Neural progenitor cell (in vitro differentiated cells): Measurements from ENCODE around the gene AMPH. TPM values are rescaled to one million over a fixed set of nuclear protein-coding genes. Genes with fewer than 3 reads are reported as not detected.

Experiments used
- DNase-seq: peaks from one replicate; pipeline ENCODE4 v3.0.0-alpha.2; 2016; ENCODE audit warnings: low spot score
- H2AFZ ChIP-seq: fragments of 200-600 bp; sonication (generic); replicated peaks from 2 replicates; pipeline ENCODE4 v1.6.1; 2016; ENCODE audit warnings: antibody characterized with exemption
- H3F3A ChIP-seq: fragments of 200-600 bp; sonication (generic); 2 replicates; pipeline ENCODE4 v1.6.1; 2016; ENCODE audit warnings: antibody characterized with exemption, low read depth
- H3K27ac ChIP-seq: fragments of 200-600 bp; sonication (generic); 2 replicates; pipeline ENCODE4 v1.5.1; 2016; ENCODE audit warnings: mild to moderate bottlenecking
- H3K27me3 ChIP-seq: fragments of 200-600 bp; sonication (generic); 2 replicates; pipeline ENCODE4 v1.6.1; 2016; ENCODE audit warnings: mild to moderate bottlenecking, moderate library complexity
- H3K36me3 ChIP-seq: fragments of 200-600 bp; sonication (generic); 2 replicates; pipeline ENCODE4 v1.5.1; 2016
- H3K4me1 ChIP-seq: fragments of 200-600 bp; sonication (generic); 2 replicates; pipeline ENCODE4 v1.6.1; 2016; ENCODE audit warnings: mixed run types
- H3K4me2 ChIP-seq: fragments of 200-600 bp; sonication (generic); 2 replicates; pipeline ENCODE4 v1.6.1; 2016
- H3K4me3 ChIP-seq: fragments of 200-600 bp; sonication (generic); 2 replicates; pipeline ENCODE4 v1.5.1; 2016
- H3K79me2 ChIP-seq: fragments of 200-600 bp; sonication (generic); 2 replicates; pipeline ENCODE4 v1.6.1; 2016; ENCODE audit warnings: low read depth
- H3K9ac ChIP-seq: fragments of 200-600 bp; sonication (generic); 2 replicates; pipeline ENCODE4 v1.6.1; 2016
- H3K9me3 ChIP-seq: fragments of 200-600 bp; sonication (generic); 2 replicates; pipeline ENCODE4 v1.5.1; 2016; ENCODE audit warnings: low read depth
- H4K20me1 ChIP-seq: fragments of 200-600 bp; sonication (generic); 2 replicates; pipeline ENCODE4 v1.6.1; 2016; ENCODE audit warnings: low read depth
- H3K27ac Mint-ChIP-seq: 3 replicates; pipeline ENCODE4 v1.8.0; 2021; ENCODE audit warnings: mixed read lengths
- H3K27me3 Mint-ChIP-seq: 2 replicates; pipeline ENCODE4 v1.8.0; 2022; ENCODE audit warnings: low read depth, mild to moderate bottlenecking, inconsistent platforms, moderate library complexity, mixed read lengths; ENCODE audit not compliant: insufficient read depth
- H3K36me3 Mint-ChIP-seq: 3 replicates; pipeline ENCODE4 v1.8.0; 2021; ENCODE audit warnings: mixed read lengths
- H3K4me1 Mint-ChIP-seq: 3 replicates; pipeline ENCODE4 v1.8.0; 2021; ENCODE audit warnings: mixed read lengths
- H3K4me3 Mint-ChIP-seq: 3 replicates; pipeline ENCODE4 v1.8.0; 2021; ENCODE audit warnings: mild to moderate bottlenecking, moderate library complexity, mixed read lengths
- H3K9me3 Mint-ChIP-seq: 3 replicates; pipeline ENCODE4 v1.8.0; 2020; ENCODE audit warnings: mixed read lengths
- EZH2 ChIP-seq: fragments of 200-600 bp; sonication (generic); IDR thresholded peaks from 2 replicates; pipeline ENCODE4 v1.6.1; 2017; ENCODE audit warnings: antibody characterized with exemption, mild to moderate bottlenecking, moderate library complexity
- EZH2phosphoT487 ChIP-seq: fragments of 200-600 bp; sonication (generic); IDR thresholded peaks from 2 replicates; pipeline ENCODE4 v1.6.1; 2017; ENCODE audit warnings: antibody characterized with exemption
- total RNA-seq: library from RNA; depleted of rRNA; stranded (reverse); fragments of >200 nt; gene quantifications from 2 replicates; pipeline ENCODE4 v1.2.3, GENCODE V29; 2015; ENCODE audit warnings: low replicate concordance
- TF ChIP-seq, protein P1 (sequence below): fragments of 200-600 bp; sonication (generic); IDR thresholded peaks from 2 replicates; pipeline ENCODE4 v1.5.1; 2017; ENCODE audit warnings: antibody characterized with exemption, mild to moderate bottlenecking

AMPH gene
- total RNA-seq, 1 donor from 2014 or later = 21.2 TPM

DNA sequence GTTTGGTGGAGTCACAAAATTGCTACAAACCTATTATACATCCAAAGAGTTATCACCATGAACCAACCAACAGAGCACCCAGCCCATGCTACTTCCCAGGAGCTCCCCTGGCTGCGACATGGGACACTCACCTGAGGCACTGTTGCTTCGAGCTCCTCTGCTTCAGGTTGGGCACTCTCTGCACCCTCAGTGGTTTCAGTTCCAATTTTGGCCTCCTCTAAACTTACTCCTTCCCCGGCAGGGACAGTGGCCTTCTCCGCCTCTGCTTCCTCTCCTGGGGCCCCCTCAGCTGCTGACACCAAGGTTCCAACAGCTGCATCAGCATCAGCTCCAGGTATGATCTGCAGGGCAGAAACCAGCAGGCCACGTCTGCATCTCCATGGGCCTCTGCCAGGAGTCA, 237.3 kb downstream of the AMPH start:
- Mint-ChIP-seq H3K36me3 (peaks cover 12% of the 10 kb centered on the region), H3K27me3 (no peaks in the 10 kb centered on the region)
- DNase-seq = no peak

DNA sequence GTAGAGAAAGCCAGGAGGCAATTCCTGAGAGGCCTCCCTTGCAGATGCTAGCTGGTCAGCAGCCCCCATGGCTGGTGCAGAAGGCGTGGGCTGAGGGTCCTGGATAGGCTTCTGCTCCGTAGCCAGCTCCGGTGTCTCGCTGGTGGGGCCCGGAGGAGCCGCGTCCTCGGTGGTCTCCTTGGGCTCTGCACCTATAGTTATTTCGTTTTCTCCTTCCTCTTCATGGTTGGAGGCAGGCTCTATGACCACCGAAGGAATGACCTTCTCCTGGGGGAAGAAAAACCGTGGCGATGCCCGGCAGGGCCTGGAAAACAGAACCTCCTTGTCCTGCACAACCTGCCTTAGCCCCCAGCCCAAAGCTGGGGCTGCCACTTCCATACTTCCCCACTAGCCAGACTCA, 239.4 kb downstream of the AMPH start:
- TF ChIP-seq, protein P1, sequence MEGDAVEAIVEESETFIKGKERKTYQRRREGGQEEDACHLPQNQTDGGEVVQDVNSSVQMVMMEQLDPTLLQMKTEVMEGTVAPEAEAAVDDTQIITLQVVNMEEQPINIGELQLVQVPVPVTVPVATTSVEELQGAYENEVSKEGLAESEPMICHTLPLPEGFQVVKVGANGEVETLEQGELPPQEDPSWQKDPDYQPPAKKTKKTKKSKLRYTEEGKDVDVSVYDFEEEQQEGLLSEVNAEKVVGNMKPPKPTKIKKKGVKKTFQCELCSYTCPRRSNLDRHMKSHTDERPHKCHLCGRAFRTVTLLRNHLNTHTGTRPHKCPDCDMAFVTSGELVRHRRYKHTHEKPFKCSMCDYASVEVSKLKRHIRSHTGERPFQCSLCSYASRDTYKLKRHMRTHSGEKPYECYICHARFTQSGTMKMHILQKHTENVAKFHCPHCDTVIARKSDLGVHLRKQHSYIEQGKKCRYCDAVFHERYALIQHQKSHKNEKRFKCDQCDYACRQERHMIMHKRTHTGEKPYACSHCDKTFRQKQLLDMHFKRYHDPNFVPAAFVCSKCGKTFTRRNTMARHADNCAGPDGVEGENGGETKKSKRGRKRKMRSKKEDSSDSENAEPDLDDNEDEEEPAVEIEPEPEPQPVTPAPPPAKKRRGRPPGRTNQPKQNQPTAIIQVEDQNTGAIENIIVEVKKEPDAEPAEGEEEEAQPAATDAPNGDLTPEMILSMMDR = no peak
- TF ChIP-seq EZH2phosphoT487 (no peak), EZH2 (no peak)
- Histone ChIP-seq H3K27ac (no peak overlapping the region), H3K4me1 (peaks cover under 1% of the 10 kb centered on the region), H4K20me1 (no peaks in the 10 kb centered on the region), H3K9me3 (no peaks in the 10 kb centered on the region), H3K4me3 (no peak overlapping the region), H3K36me3 (no peaks in the 10 kb centered on the region), H3K9ac (no peak overlapping the region), H2AFZ (no peak overlapping the region), H3K79me2 (no peaks in the 10 kb centered on the region), H3K27me3 (no peaks in the 10 kb centered on the region), H3F3A (no peaks in the 10 kb centered on the region), H3K4me2 (no peak overlapping the region)
- Mint-ChIP-seq H3K4me3 (no peak overlapping the region), H3K27me3 (no peaks in the 10 kb centered on the region), H3K27ac (no peak overlapping the region), H3K4me1 (no peaks in the 10 kb centered on the region), H3K9me3 (peaks cover 4% of the 10 kb centered on the region), H3K36me3 (peaks cover 23% of the 10 kb centered on the region)
- DNase-seq = no peak

More for the DNA sequence above, 237.3 kb downstream of the AMPH start:
- Histone ChIP-seq H3K27me3 (no peaks in the 10 kb centered on the region), H3K4me3 (no peak overlapping the region), H3F3A (no peaks in the 10 kb centered on the region), H3K9me3 (no peaks in the 10 kb centered on the region), H3K4me1 (no peaks in the 10 kb centered on the region), H3K79me2 (no peaks in the 10 kb centered on the region), H2AFZ (no peak overlapping the region), H4K20me1 (no peaks in the 10 kb centered on the region), H3K9ac (no peak overlapping the region), H3K27ac (no peak overlapping the region), H3K36me3 (no peaks in the 10 kb centered on the region), H3K4me2 (no peak overlapping the region)
- Mint-ChIP-seq H3K9me3 (peaks cover 4% of the 10 kb centered on the region), H3K27ac (no peak overlapping the region), H3K4me1 (no peaks in the 10 kb centered on the region), H3K4me3 (no peak overlapping the region)
- TF ChIP-seq EZH2 (no peak), EZH2phosphoT487 (no peak)
- TF ChIP-seq, protein P1 = no peak

DNA sequence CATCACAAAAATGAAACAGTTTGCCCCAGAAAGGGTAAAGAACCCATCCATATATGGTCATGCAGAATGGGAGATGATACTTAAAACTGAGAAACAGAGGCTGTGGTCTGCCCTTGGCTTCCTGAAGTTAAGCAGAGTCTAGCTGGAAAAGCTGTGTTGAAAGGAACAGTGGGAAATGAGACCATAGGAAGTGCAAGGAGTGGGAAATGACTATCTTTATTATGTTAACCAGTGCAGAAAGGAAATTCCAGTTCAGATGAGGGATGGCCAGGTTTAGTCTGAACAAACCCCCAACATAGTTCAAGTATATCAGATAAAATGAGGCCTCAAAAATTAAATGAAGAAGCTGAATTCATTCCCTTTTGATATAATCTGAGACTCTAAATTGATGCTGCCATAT, 245.5 kb downstream of the AMPH start:
- no peak overlapping the region for H3K4me2 ChIP-seq
- peaks cover 44% of the 10 kb centered on the region for H3K36me3 Mint-ChIP-seq

More for the DNA sequence above, 245.5 kb downstream of the AMPH start:
- H4K20me1 ChIP-seq = no peaks in the 10 kb centered on the region
- no peaks in the 10 kb centered on the region for H3K36me3 ChIP-seq
- H3F3A ChIP-seq = no peaks in the 10 kb centered on the region
- no peak overlapping the region for H3K27ac Mint-ChIP-seq
- no peaks in the 10 kb centered on the region for H3K4me1 Mint-ChIP-seq
- TF ChIP-seq, protein P1 = no peak
- TF ChIP-seq EZH2phosphoT487 = no peak
- TF ChIP-seq EZH2 = no peak
- H3K27me3 Mint-ChIP-seq = no peaks in the 10 kb centered on the region
- no peak overlapping the region for H3K27ac ChIP-seq
- no peaks in the 10 kb centered on the region for H3K27me3 ChIP-seq
- H3K9me3 Mint-ChIP-seq = peaks cover 2% of the 10 kb centered on the region
- H3K4me1 ChIP-seq = peaks cover 8% of the 10 kb centered on the region
- H3K79me2 ChIP-seq = no peaks in the 10 kb centered on the region
- H3K4me3 Mint-ChIP-seq = no peak overlapping the region
- DNase-seq = no peak
- H3K4me3 ChIP-seq = no peak overlapping the region
- no peak overlapping the region for H3K9ac ChIP-seq
- H2AFZ ChIP-seq = no peak overlapping the region
- no peaks in the 10 kb centered on the region for H3K9me3 ChIP-seq
